Neural progenitor cell (in vitro differentiated cells): Measurements from ENCODE around the gene B4GALNT3.

Experiments used
- EZH2 ChIP-seq: fragments of 200-600 bp; sonication (generic); IDR thresholded peaks from 2 replicates; pipeline ENCODE4 v1.6.1; 2017; ENCODE audit warnings: antibody characterized with exemption, mild to moderate bottlenecking, moderate library complexity
- TF ChIP-seq, protein P1 (sequence below): fragments of 200-600 bp; sonication (generic); IDR thresholded peaks from 2 replicates; pipeline ENCODE4 v1.5.1; 2017; ENCODE audit warnings: antibody characterized with exemption, mild to moderate bottlenecking

DNA sequence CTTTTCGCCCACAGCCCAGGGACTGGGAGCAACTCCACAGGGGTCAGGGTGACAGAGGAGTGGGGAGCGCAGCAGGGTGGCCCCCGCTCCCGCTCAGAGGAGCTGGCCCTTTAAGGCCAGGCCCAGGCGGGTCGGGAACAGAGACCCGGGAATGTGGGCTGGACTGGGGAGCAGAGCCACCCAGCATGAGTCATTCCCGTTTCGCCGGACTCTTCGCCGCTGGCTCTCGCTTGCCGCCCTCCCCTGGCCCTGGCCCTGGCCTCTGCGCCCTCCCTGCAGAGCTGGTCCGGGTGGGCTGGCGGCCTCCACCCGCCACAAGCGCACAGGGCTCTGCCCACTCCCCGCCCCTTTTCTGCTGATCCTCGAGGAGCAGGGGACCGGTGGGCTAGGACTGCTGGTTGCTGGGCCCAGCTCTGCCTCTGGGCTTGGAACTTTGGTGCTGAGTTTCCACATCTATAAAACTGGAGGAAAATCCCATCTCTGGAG is 110.7 kb downstream of the B4GALNT3 start:
- TF ChIP-seq, protein P1, sequence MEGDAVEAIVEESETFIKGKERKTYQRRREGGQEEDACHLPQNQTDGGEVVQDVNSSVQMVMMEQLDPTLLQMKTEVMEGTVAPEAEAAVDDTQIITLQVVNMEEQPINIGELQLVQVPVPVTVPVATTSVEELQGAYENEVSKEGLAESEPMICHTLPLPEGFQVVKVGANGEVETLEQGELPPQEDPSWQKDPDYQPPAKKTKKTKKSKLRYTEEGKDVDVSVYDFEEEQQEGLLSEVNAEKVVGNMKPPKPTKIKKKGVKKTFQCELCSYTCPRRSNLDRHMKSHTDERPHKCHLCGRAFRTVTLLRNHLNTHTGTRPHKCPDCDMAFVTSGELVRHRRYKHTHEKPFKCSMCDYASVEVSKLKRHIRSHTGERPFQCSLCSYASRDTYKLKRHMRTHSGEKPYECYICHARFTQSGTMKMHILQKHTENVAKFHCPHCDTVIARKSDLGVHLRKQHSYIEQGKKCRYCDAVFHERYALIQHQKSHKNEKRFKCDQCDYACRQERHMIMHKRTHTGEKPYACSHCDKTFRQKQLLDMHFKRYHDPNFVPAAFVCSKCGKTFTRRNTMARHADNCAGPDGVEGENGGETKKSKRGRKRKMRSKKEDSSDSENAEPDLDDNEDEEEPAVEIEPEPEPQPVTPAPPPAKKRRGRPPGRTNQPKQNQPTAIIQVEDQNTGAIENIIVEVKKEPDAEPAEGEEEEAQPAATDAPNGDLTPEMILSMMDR, result no peak
- no peak for TF ChIP-seq EZH2
